K562 (cell line): ENCODE data around the gene PHF5A. TPM values are rescaled to one million over a fixed set of nuclear protein-coding genes. Genes with fewer than 3 reads are reported as not detected.

Experiments
- ADNP ChIP-seq: fragments of 200-800 bp; sonication (Bioruptor generic); IDR thresholded peaks from 2 replicates; pipeline ENCODE4 v1.6.1; 2016; ENCODE audit warnings: missing genetic modification characterization, missing compliant biosample characterization
- BRD9 ChIP-seq: fragments of 450-650 bp; IDR thresholded peaks from 2 replicates; pipeline ENCODE4 v1.6.1; 2018; ENCODE audit warnings: low read depth; ENCODE audit not compliant: partially characterized antibody
- COPS2 ChIP-seq: fragments of 450-650 bp; conservative IDR thresholded peaks from 2 replicates; pipeline ENCODE4 v1.6.1; 2016; ENCODE audit warnings: mild to moderate bottlenecking, moderate library complexity
- DNMT1 ChIP-seq: fragments of 450-650 bp; IDR thresholded peaks from 2 replicates; pipeline ENCODE4 v1.6.1; 2016; ENCODE audit warnings: antibody characterized with exemption, mild to moderate bottlenecking
- DPF2 ChIP-seq: fragments of 450-650 bp; IDR thresholded peaks from 2 replicates; pipeline ENCODE4 v1.6.1; 2016
- E2F8 ChIP-seq: fragments of 450-650 bp; IDR thresholded peaks from 2 replicates; pipeline ENCODE4 v1.7.1; 2018; ENCODE audit warnings: mild to moderate bottlenecking, low read depth; ENCODE audit not compliant: partially characterized antibody
- EP400 ChIP-seq: fragments of 450-650 bp; IDR thresholded peaks from 2 replicates; pipeline ENCODE4 v1.6.1; 2017; ENCODE audit warnings: antibody characterized with exemption, mild to moderate bottlenecking, moderate library complexity
- ETV6 ChIP-seq, 3 experiments: fragments of 150-350 bp in 1 of 3; sonication (generic) in 1 of 3; formaldehyde crosslinking in 1 of 3; IDR thresholded peaks; 2 replicates each; pipeline versions ENCODE4 v1.6.1 to v1.8.0; 2014 to 2022; ENCODE audit warnings: borderline replicate concordance in 2 of 3, low read depth in 2 of 3, antibody characterized with exemption in 1 of 3, low read length in 1 of 3, mild to moderate bottlenecking in 1 of 3, missing genetic modification reagents in 1 of 3
- NCOA4 ChIP-seq: fragments of 450-650 bp; IDR thresholded peaks from 2 replicates; pipeline ENCODE4 v1.6.1; 2018; ENCODE audit warnings: mild to moderate bottlenecking; ENCODE audit not compliant: partially characterized antibody
- NFXL1 ChIP-seq: fragments of 450-650 bp; formaldehyde crosslinking; IDR thresholded peaks from 2 replicates; pipeline ENCODE4 v1.4.0; 2021; ENCODE audit warnings: mild to moderate bottlenecking
- POU5F1 ChIP-seq: fragments of 150-350 bp; IDR thresholded peaks from 2 replicates; pipeline ENCODE4 v1.6.1; 2014; ENCODE audit warnings: borderline replicate concordance, low read length, low read depth, mild to moderate bottlenecking; ENCODE audit not compliant: partially characterized antibody
- RB1 ChIP-seq: fragments of 450-650 bp; IDR thresholded peaks from 2 replicates; pipeline ENCODE4 v1.6.1; 2017; ENCODE audit warnings: low read depth, mild to moderate bottlenecking
- TAF1 ChIP-seq: IDR thresholded peaks from 2 replicates; pipeline ENCODE4 v1.6.1; 2011; ENCODE audit warnings: mild to moderate bottlenecking, low read length, moderate library complexity; ENCODE audit not compliant: insufficient read depth, control insufficient read depth, severe bottlenecking; ENCODE audit errors: extremely low read depth
- TCF7 ChIP-seq: sonication (generic); IDR thresholded peaks from 2 replicates; pipeline ENCODE4 v1.6.1; 2016; ENCODE audit warnings: antibody characterized with exemption, borderline replicate concordance
- XRCC4 ChIP-seq: IDR thresholded peaks from one replicate; pipeline ENCODE4 v1.6.1; 2011; ENCODE audit not compliant: insufficient read depth, insufficient read length; ENCODE audit errors: extremely low read depth
- polyA plus RNA-seq, 8 experiments: library from polyadenylated mRNA; depleted of rRNA in 4 of 8; stranded (reverse) in 5 of 8; unstranded in 3 of 8; fragments of >200 nt; fragmentation: Nextera tagmentation in 2 of 8; fragmentation: Illumina TruSeq in 1 of 8; extraction: Ambion mirVana in 2 of 8; extraction: Trizol in 1 of 8; gene quantifications; 2 replicates each; pipeline versions ENCODE4 v1.2.1 to v1.2.3, GENCODE V29; 2011 to 2014; ENCODE audit warnings: inconsistent platforms in 1 of 8, missing spikeins in 1 of 8
- total RNA-seq, 7 experiments: library from RNA; depleted of rRNA in 6 of 7; stranded (reverse); fragments of >200 nt in 6 of 7; fragmentation: Illumina TruSeq in 2 of 7; extraction: Trizol in 2 of 7; gene quantifications; 2 replicates each; pipeline versions ENCODE4 v1.2.1 to v1.2.3, GENCODE V29; 2011 to 2021; ENCODE audit warnings: low replicate concordance in 1 of 7
- TF ChIP-seq, protein P1 (sequence below), 2 experiments: fragments of 450-650 bp; formaldehyde crosslinking in 1 of 2; IDR thresholded peaks; 2 replicates each; pipeline versions ENCODE4 v1.4.0 to v1.6.1; 2014 to 2020; ENCODE audit warnings: mild to moderate bottlenecking in 2 of 2, borderline replicate concordance in 1 of 2, low read depth in 1 of 2

The PHF5A gene
- total and polyA plus RNA-seq, 9 of the 15 experiments (the other 6 are each of a cell fraction or from before 2014, with no cell fraction given): 14.2 to 144 (median 101) TPM

DNA sequence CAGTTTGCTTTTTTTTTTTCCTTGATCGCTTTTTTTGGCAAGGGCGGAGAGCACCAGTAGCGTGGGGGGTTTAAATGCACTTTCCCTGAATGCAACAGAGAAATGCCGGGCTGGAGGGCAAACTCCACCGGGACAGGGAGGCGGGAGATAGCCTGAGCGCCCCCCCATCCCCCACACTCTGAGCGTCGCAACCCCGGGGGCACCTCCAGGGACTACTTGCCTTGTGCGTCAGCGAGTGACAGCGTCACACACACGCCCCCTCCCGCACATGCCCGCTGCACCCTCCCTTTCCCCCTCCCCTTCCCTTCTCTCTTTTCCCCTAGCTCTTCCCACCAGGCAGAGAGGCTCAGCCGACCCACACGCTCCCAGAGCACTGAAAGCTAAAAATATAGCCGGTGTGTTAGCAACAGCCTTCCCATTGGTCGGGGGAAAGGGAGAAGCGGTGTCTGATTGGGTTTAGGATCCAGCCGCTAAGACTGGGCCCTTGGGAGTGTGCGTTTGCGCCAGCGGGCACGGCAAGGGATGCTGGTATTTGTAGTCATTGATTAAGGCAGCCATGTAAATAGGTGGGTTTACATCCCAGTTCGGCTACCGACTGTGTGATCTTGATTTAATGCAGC is 20.2 kb downstream of the PHF5A start (continued):
- TF ChIP-seq COPS2 (no peak), TAF1 (peak; percentile 68), RB1 (no peak), EP400 (peak; percentile 72), NFXL1 (no peak), POU5F1 (no peak), DNMT1 (no peak), TCF7 (no peak), ADNP (tag) (no peak), XRCC4 (no peak), E2F8 (no peak), NCOA4 (no peak), BRD9 (no peak), DPF2 (peak; percentile 35; the same call in 1 of the 2 replicates), ETV6 (IDR thresholded peaks at IDR 0.05; ENCODE audit: borderline replicate concordance in 1 of 2, low read depth in 2 of 2, low read length in 1 of 2) (no peak), ETV6 (CRISPR knock-in tag; IDR thresholded peaks at IDR 0.05; ENCODE audit: borderline replicate concordance) (no peak)
- TF ChIP-seq, protein P1, sequence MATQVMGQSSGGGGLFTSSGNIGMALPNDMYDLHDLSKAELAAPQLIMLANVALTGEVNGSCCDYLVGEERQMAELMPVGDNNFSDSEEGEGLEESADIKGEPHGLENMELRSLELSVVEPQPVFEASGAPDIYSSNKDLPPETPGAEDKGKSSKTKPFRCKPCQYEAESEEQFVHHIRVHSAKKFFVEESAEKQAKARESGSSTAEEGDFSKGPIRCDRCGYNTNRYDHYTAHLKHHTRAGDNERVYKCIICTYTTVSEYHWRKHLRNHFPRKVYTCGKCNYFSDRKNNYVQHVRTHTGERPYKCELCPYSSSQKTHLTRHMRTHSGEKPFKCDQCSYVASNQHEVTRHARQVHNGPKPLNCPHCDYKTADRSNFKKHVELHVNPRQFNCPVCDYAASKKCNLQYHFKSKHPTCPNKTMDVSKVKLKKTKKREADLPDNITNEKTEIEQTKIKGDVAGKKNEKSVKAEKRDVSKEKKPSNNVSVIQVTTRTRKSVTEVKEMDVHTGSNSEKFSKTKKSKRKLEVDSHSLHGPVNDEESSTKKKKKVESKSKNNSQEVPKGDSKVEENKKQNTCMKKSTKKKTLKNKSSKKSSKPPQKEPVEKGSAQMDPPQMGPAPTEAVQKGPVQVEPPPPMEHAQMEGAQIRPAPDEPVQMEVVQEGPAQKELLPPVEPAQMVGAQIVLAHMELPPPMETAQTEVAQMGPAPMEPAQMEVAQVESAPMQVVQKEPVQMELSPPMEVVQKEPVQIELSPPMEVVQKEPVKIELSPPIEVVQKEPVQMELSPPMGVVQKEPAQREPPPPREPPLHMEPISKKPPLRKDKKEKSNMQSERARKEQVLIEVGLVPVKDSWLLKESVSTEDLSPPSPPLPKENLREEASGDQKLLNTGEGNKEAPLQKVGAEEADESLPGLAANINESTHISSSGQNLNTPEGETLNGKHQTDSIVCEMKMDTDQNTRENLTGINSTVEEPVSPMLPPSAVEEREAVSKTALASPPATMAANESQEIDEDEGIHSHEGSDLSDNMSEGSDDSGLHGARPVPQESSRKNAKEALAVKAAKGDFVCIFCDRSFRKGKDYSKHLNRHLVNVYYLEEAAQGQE (IDR thresholded peaks at IDR 0.05; ENCODE audit: borderline replicate concordance): no peak
- TF ChIP-seq, protein P1 (CRISPR knock-in tag; IDR thresholded peaks at IDR 0.05; ENCODE audit: low read depth): no peak
